Measurements from ENCODE around the gene C13orf46. TPM values are rescaled to one million over a fixed set of nuclear protein-coding genes. Genes with fewer than 3 reads are reported as not detected.

Gene C13orf46
- total RNA-seq, 2 donors from 2014 or later, result 28.8 to 38.6 TPM

- TF ChIP-seq CTCF (IDR thresholded peaks at IDR 0.05) (no peak), POLR2A (IDR thresholded peaks at IDR 0.05) (no peak)
- intact Hi-C loops (cut with DNase I), result no loop called here
- Histone ChIP-seq H3K27me3 (no peaks in the 10 kb centered on the region), H3K4me3 (no peak overlapping the region), H3K27ac (no peak overlapping the region), H3K9me3 (no peaks in the 10 kb centered on the region), H3K4me1 (peaks cover 24% of the 10 kb centered on the region), H3K36me3 (replicated peaks in 1 of 2; ENCODE audit: insufficient read depth in 1 of 2, low read depth in 2 of 2) (peaks cover 0 to 3% of the 10 kb centered on the region in 2 donors)
- WGBS, 2 donors, result 76 to 86% methylated on average over 5 of the region's 5 CpGs
- DNase-seq, result peak in 1 of 4 donors; percentile 11
- no peak for ATAC-seq
Measured at GRCh38 chr13:113949546-113949945, 24.3 kb downstream of the C13orf46 start.

DNA sequence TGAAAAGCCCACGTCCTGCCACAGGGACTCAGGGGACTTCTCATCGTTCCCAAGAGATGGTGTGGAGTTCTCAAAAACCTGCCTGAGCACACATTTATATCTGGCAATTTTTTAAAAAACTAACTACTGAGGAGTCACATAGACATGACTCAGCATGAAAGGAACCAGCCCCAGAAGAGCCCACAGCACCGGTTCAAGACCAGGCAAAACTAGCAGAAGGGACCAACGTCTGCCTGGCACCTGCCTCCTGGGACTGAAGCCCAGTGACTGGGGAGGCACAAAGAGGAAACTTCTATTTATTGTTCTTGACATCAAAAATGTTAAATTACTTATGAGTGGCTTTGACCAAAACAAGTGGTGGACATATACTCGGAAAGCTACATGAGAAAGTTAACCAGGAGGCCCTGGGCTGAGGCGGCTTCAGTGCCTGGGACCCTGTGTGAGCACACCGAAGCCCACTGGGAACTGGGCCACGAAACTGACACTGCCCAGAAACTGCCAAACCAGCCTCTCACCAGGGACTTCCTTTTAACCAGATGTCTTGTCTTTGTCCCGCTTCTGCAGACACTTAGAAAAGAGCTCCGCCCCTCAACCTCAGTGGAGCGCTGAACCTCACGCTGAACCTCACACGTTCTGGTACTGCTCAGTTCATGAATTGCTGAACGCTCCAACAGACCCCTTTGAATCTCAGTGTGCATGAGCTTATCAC is 25.7 kb downstream of the C13orf46 start:
- intact Hi-C loops (cut with DNase I), result no loop called here
- DNase-seq, result no peak
- H3K27me3 ChIP-seq, result no peaks in the 10 kb centered on the region

DNA sequence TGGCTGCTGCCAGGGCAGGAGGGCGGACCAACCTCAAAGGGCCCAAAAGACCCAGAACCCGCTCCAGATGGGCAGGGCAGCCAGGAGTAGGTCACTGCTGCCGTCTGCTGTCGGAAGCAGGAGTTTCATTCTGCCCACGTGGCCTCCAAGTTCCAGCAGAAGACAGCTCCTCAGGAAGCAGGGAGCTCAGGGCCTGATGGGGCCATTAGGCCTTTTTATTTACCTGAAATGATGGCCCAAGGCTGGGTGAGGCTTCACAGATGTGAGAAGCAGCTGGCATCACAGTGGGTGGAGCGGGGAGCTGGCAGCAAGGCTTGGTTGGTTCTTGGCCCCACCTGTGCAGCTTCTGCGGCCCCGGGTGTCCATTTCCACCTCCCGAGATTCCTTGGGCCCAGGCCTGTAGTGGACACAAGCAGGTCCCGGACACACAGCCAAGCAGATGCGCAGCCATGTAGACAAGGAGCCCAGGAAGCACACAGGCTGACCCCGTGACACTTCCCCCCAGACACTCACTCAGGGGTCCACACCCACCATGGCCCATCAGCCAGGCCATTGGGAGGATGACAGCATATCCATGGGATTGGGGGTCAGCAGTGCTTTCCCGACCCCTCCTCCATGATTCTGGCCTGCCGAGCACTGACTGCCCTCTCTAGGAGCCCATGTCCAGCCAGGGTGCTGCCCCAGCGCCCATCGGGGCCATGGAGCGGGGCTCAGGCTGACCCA is 26.4 kb downstream of the C13orf46 start:
- intact Hi-C loops (cut with DNase I), result no loop called here
- no peak overlapping the region for H3K27ac ChIP-seq
- no peaks in the 10 kb centered on the region for H3K27me3 ChIP-seq
- H3K36me3 ChIP-seq (replicated peaks in 1 of 2; ENCODE audit: insufficient read depth in 1 of 2, low read depth in 2 of 2), result no peaks in the 10 kb centered on the region
- peaks cover 24% of the 10 kb centered on the region for H3K4me1 ChIP-seq
- DNase-seq (peak; percentile 68 to 74 (median 72)), ATAC-seq (peak; percentile 51)
- H3K4me3 ChIP-seq, result no peak overlapping the region
- no peaks in the 10 kb centered on the region for H3K9me3 ChIP-seq
- no peak for TF ChIP-seq POLR2A (IDR thresholded peaks at IDR 0.05)
- TF ChIP-seq CTCF (IDR thresholded peaks at IDR 0.05), result peak; percentile 34 to 83 (median 77)
- WGBS, 2 donors, result 0 to 57% methylated on average over 2 to 17 of the region's 17 CpGs

More for the DNA sequence above, 25.7 kb downstream of the C13orf46 start:
- Histone ChIP-seq H3K27ac (no peak overlapping the region), H3K9me3 (no peaks in the 10 kb centered on the region), H3K36me3 (replicated peaks in 1 of 2; ENCODE audit: insufficient read depth in 1 of 2, low read depth in 2 of 2) (no peaks in the 10 kb centered on the region), H3K4me1 (peaks cover 24% of the 10 kb centered on the region), H3K4me3 (no peak overlapping the region)
- ATAC-seq, result no peak
- 58 to 60% methylated on average over 13 to 14 of the region's 14 CpGs for WGBS, 2 donors
- TF ChIP-seq POLR2A (IDR thresholded peaks at IDR 0.05) (no peak), CTCF (IDR thresholded peaks at IDR 0.05) (no peak)

DNA sequence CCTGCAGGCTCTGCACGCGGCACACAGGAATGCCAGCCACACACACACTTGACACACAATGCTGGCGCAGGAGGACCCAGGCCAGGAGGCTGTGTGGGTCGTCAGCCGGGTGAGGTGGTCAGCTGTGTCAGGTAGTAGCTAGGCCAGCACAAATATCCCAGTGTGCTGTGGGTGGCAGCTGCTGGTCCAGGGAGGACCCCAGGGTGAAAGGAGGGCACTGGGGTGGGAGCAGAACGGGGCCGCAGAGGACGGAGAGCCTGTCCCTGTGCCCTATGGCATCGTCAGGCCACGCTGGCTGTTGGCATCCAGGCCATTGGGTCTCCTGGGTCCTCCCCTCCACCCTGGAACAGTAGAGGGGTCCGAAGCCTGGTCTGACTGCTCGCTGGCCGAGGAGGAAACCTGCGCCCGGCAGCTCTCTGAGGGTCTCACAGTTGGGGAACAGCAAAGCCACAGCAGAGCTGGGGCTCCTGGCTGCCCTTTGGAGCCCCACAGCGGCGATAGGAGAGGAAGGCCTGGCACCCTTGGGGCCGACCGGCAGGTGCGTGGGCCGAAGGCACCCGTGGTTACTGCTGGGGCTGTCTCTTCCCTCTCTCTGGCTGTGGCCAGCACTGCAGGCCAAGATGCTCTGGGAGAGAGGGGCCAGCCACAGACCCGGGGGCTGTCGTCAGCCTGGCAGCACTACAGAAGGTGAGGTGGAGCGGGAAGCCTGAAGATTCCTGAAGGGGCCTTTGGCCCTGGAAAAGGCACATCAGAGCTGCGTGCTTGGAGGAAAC is 27.3 kb downstream of the C13orf46 start:
- Histone ChIP-seq H3K36me3 (replicated peaks in 1 of 2; ENCODE audit: insufficient read depth in 1 of 2, low read depth in 2 of 2) (no peaks in the 10 kb centered on the region), H3K27ac (no peak overlapping the region), H3K4me3 (no peak overlapping the region), H3K9me3 (no peaks in the 10 kb centered on the region), H3K27me3 (no peaks in the 10 kb centered on the region), H3K4me1 (peaks cover 23% of the 10 kb centered on the region)
- no peak for TF ChIP-seq CTCF (IDR thresholded peaks at IDR 0.05)
- no peak for TF ChIP-seq POLR2A (IDR thresholded peaks at IDR 0.05)
- ATAC-seq, result no peak
- 52 to 65% methylated on average over 22 of the region's 26 CpGs for WGBS, 2 donors
- peak in 1 of 4 donors; percentile 11 for DNase-seq
- intact Hi-C loops (cut with DNase I), result no loop called here

All from body of pancreas (tissue), 4 donors.